NCI-H1105 treated with DMSO at 0.1 percent for 48 hours (cell line): ENCODE results near the gene ZC3H18.
"Not testable (repeated sequence)": the region's sequence is repeated elsewhere in the genome, so short reads cannot be mapped to it uniquely, and the experiment has no call there.

Experiments
- DNase-seq: peaks from one replicate; lab custom pipeline; 2025; lab: John Stamatoyannopoulos, UW

The ZC3H18 gene

GRCh38 chr16:88654363-88655052, 84.3 kb downstream of the ZC3H18 start:
- DNase-seq, result no peak

DNA sequence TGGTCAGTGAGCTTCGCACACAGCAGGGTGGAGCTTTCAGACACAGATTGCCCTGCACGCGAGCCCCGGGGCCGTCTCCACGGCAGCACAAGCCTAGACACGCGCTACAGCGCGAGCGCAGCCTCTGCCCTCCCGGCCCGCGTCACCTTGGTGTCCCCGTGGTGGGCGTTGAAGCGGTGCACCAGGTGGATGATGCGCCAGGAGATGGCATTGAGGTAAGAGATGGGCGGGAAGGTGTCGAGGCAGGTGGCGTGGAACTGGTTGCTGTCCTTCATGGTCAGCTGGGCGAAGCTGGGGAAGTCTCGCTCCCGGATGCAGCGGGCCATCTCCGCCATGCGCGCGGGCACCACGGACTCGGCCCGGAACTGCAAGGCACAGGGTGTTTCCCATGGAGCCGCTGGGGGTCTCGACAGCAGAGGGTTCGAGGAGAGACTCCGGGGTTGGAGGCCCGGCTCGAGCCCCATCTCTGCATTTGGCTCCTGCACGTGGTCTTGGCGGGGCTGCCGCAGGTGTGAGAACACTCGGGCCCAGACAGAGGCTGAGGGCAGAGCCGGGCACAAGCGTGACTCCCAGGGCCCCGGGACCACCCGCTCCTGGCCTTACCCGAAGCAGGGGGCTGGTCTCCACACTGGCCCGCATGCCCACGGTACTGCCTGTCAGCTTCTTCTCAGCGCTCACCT, 85.0 kb downstream of the ZC3H18 start:
- no peak for DNase-seq

DNA sequence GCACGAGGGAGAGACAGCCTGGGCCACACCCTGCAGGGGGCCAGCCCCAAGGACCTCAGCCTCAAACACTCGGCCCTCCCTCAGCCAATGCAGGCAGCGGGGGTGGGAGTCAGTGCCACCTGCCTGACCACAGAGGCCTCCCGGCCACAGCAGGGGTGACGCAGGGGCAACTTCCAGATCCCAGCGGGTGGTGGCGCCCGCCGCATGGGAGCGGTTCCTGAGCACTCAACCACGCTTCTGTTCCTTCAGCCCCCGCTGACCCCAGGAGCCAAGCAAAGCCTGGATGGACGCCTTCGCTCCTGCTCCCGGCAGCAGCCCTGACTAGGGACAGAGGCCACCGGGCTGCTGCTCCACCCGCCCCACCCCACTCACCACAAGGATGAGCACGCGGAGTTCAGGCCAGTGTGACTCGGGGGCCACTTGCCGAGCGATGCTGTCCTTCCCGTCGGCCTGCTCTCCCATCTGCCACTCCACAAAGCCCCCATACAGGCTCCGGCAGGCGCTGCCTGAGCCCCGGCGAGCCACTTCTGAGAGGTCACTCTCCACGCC, 85.6 kb downstream of the ZC3H18 start:
- DNase-seq, result no peak

DNA sequence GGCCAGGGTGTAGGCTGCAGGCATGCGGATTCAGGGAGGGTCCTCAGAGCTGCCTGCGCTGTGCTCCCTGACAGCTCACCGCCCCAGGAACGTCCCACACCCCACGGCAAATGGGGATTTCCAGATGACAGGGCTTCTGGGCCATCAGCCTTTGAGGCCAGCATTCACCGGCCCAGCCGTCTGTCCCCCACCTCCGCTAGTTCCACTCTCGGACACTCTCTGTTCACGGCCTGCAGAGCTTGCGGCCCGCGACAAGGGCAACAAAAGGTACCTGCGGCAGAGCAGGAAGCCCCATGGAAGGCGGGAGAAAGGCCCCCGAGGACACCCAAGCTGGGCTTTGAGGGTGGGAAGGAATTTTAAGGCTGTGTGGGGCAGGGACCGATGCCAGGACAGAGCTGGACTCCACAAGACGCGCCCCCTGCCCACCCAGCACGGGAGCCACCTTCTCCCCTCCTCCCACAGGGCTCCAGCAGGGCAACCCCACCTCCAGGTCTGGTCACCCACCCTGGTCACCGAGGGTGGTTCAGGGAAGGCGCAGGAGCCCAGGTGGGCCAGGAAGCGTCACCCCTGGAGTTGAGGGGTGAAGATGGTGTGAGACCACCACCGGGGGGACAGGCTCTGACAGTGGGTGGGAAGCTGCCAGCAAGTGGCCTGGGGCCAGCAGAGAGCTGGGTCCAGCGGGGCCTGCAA, 86.2 kb downstream of the ZC3H18 start:
- DNase-seq, result no peak

GRCh38 chr16:88657371-88657770, 87.2 kb downstream of the ZC3H18 start:
- DNase-seq, result no peak

- no peak for DNase-seq
Observed at GRCh38 chr16:88658714-88659113, 88.5 kb downstream of the ZC3H18 start.

DNA sequence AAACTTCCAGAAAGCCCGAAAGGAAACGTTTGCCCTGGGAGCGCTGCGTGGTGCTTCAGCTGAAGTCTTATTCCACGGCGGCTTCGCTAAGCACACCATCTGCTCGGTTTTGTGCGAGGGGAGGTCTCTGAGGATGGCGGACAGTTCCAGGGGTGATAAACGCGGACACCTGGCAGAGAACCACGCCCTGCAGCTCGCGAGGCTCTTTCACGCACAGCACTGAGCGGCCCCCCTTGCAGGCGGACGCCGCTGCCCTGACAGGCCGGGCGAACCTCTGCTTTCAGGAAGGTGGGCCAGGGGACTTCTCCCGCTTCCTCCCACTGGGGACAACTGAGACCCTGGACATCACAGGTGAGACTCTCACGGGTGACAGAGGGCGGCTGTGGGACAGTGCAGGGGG, 89.0 kb downstream of the ZC3H18 start:
- DNase-seq, result no peak

DNA sequence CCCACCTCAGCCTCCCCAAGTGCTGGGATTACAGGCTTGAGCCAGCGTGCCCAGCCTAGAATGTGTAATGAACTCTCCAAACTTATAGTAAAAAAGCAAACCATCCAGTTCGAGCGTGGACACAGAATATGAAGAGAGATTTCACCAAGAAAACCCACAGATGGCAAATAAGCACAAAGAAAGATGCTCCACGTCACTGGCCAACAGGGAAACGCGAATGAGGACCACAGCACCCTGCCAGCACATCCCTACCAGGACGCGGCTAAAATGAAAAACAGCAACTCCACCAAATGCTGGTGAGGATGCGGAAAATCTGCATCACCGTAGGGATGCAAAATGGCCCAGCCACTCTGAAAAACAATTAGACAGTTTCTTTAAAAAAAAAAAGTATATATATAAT, 91.3 kb downstream of the ZC3H18 start:
- DNase-seq, result no peak

- DNase-seq, result no peak
Observed at GRCh38 chr16:88662222-88662842, 92.1 kb downstream of the ZC3H18 start.

GRCh38 chr16:88662843-88663606, 92.8 kb downstream of the ZC3H18 start, which contains the start of gene MVD:
MVD (minus strand) TSS chr16:88663091; CDS start chr16:88663080, 11 bp downstream.
- peak; percentile 85 for DNase-seq

DNA sequence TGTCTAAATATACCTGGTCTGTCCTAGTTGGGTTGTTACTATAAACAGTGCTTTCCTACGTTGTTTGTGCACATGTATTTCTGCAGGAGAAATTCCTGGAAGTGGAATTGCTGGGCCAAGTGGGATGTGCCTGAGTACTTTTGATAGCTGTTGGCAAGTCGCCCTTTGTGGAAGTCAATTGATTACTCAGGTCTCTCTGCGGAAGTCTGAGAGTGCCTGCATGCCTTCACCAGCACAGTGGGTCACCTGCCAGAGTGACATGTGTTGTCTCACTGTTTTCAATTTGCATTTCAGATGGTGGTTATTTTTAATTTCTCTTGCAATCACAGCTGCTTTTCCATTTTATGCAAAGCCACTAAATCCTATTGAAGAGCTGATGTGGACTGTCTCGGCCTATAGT, 94.9 kb downstream of the ZC3H18 start:
- DNase-seq, result no peak

DNA sequence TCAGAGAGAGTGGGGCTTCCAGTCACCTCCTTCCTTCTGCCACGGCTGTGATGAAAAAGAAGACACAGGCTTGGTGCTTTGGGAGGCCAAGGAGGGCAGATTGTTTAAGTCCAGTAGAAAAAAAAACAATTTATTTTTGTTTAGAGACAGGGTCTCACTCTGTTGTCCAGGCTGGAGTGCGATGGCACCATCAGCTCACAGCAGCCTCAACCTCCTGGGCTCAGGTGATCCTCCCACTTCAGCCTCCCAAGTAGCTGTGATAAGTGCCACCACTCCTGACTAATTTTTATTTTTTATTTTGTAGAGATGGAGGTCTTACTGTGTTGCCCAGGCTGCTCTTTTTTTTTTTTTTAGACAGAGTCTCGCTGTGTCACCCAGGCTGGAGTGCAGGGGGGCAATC, 95.4 kb downstream of the ZC3H18 start:
- no peak for DNase-seq

DNA sequence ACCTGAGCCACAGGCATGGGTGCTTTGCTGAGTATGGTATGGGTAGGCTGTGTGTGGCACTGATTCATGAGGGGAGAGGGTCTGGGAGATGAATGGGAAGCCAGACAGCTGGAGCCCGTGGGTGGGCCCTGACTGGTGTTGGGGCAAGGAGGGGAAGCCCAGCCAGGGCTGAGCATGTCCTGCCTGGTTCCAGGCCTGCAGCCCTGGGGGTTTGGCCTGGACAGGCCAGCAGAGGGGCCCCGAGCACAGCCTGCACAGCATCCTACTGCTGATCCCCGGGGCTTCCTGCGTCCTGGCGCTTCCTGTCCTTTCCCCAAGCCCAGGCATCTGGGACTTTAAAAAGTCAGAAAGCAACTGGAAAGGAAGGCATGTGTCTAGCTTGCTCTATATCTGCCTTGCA, 97.3 kb downstream of the ZC3H18 start:
- no peak for DNase-seq

DNA sequence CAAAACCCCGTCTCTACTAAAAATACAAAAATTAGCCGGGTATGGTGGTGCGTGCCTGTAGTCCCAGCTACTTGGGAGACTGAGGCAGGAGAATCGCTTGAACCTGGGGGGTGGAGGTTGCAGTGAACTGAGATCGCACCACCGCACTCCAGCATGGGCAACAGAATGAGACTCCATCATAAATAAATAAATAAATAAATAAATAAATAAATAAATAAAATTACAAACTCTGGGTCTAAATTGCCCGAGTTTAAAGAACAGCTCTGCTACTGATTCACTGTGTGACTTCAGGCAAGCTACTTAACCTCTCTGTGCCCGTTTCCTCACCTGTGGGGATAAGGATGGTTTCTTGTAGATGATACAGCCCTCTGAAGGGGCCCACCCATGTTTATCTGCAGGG, 99.3 kb downstream of the ZC3H18 start:
- DNase-seq, result not testable (repeated sequence)

DNA sequence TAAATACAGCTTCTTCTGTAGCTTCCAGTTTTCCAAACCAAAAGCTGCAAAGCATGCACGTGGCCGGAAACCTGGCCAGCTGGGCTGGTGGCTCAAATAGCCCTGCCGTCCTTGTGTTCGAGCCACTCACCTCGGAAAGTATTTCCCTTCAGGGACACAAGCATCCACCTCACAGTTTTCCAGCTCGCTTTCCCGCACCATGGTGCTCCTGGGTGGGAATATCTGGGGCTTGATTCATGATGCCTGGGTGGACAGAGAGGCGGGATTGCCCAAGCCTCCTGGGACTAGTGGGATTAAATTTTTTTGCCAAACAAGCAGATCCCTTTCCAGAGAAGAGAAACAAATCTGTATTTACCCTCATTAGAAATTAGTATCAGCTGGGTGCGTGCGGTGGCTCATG, 99.8 kb downstream of the ZC3H18 start:
- no peak for DNase-seq

- DNase-seq, result no peak
Observed at GRCh38 chr16:88671806-88672205, 101.6 kb downstream of the ZC3H18 start.

- DNase-seq, result no peak
Observed at GRCh38 chr16:88672776-88673175, 102.6 kb downstream of the ZC3H18 start.

DNA sequence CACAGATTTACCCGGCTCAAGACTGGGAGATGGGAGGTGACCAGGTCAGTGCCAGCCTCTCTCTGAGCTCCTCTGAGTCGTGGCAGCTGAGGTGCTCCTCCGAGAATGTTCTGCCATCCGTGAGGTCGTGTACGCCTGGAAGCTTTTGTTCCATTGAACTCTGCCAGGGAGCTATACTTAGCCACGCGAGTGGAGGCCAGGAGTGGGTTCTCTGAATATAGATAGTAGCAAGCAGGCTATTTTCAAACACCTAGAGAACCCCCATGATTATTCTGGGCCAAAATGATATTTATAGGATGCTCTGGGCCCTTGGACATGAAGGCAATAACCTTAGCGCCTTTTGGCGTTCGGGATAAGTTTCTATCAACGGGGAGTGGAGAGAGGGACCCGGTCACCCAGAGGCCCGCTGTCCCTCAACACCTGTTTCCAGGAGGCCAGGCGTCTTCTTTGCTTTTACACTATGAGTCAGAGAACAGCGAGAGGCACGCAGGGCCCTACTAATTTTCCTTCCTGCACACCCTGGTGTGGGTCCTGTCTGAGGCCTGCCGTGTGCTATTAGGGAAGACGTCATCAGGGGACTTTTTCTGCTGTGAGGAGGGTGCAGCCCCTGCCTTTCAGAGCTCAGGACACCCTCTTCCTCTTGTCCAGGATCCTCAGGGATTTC, 103.6 kb downstream of the ZC3H18 start:
- no peak for DNase-seq

- no peak for DNase-seq
Observed at GRCh38 chr16:88676502-88677242, 106.5 kb downstream of the ZC3H18 start.

DNA sequence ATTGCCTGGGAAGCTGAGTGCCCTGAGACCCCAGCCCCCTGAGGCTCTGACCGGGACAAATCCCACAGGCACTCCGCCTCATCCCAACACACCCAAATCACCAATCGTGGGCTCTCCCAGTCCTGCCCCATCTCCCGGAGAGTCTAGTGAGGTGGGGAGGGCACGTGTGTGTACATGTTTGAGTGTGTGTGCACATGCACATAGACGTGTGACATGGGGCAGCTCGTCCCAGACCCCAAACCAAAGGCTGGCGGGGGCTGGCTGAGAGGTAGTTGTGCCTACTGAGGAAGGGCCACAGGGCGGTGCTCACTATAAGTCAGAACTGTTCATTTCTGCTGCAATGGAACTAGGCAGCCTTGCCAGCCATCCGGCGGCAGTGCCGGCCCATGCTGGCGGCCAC, 107.5 kb downstream of the ZC3H18 start:
- DNase-seq, result no peak
